Stimulated activated naive B cell treated with anti-CD40 and anti-IgM and Interleukin-4, amounts not matched to agents 10 μg/mL and 1 μg/mL and 100 μg/mL, for 72 hours (primary cell): ENCODE measurements around the gene COMMD1.
A peak's percentile ranks its signal among the peaks of the same experiment; 100 is the strongest.
"Not testable (repeated sequence)": the region's sequence is repeated elsewhere in the genome, so short reads cannot be mapped to it uniquely, and the experiment has no call there.

Experiments
- ATAC-seq, 2 donors: fragments of 150-1000 bp; cut with Tn5 transposase; replicated peaks; 2 replicates each; pipeline ENCODE4 v1.10.0; 2021; ENCODE audit warnings: moderate library complexity in 1 of 2
- DNase-seq: peaks from one replicate; pipeline ENCODE4 v3.0.0; 2021
- H3K27ac Mint-ChIP-seq: one replicate; pipeline ENCODE4 v1.8.0; 2022; ENCODE audit warnings: mild to moderate bottlenecking, mixed read lengths
- H3K27me3 Mint-ChIP-seq, 2 donors: one replicate each; pipeline ENCODE4 v1.8.0; 2022; ENCODE audit warnings: mixed read lengths in 2 of 2
- H3K36me3 Mint-ChIP-seq, 2 donors: one replicate each; pipeline ENCODE4 v1.8.0; 2022; ENCODE audit warnings: mixed read lengths in 2 of 2, mild to moderate bottlenecking in 1 of 2
- H3K4me1 Mint-ChIP-seq, 2 donors: one replicate each; pipeline ENCODE4 v1.8.0; 2022; ENCODE audit warnings: mixed read lengths in 2 of 2, mild to moderate bottlenecking in 1 of 2
- H3K4me3 Mint-ChIP-seq, 2 donors: one replicate each; pipeline ENCODE4 v1.8.0; 2022; ENCODE audit warnings: mild to moderate bottlenecking in 2 of 2, mixed read lengths in 2 of 2, moderate library complexity in 1 of 2
- H3K9me3 Mint-ChIP-seq, 2 donors: one replicate each; pipeline ENCODE4 v1.8.0; 2022; ENCODE audit warnings: mixed read lengths in 2 of 2, mild to moderate bottlenecking in 1 of 2

Gene COMMD1

DNA sequence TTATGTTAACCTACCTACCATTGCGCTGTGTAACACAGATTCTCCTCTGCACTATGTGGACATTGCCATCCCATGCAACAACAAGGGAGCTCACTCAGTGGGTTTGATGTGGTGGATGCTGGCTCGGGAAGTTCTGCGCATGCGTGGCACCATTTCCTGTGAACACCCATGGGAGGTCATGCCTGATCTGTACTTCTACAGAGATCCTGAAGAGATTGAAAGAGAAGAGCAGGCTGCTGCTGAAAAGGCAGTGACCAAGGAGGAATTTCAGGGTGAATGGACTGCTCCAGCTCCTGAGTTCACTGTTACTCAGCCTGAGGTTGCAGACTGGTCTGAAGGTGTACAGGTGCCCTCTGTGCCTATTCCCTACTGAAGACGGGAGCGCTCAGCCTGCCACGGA, 241.3 kb downstream of the COMMD1 start:
- DNase-seq, result peak; percentile 36
- H3K36me3 Mint-ChIP-seq, result peaks cover 13 to 20% of the 10 kb centered on the region in 2 donors

DNA sequence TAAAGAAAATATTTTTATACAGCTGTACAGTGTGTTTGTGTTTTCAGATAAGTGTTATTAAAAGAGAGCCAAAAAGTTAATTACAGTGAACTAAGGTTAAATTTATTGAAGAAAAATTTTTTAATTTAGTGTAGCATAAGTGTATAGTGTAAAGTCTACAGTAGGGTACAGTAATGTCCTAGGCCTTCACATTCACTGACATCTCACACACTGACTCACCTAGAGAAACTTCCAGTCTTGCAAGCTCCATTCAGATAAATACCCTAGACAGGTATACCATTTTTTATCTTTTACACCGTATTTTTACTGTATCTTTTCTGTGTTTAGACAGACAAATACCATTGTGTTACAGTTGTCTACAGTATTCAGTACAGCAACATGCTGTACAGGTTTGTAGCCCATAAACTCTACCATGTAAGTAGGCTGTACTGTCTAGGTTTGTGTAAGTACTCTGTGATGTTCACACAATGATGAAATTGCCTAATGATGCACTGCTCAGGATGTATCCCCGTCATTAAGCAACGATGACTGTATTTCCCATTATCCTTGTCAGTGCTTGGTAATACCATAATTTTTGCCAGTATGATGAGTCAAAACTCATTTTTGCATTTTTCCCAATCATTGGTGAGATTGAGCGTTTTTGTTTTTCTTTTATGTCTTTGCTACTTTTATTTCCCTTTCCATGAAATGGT, 242.3 kb downstream of the COMMD1 start:
- Mint-ChIP-seq H3K9me3 (peaks cover 0 to 1% of the 10 kb centered on the region in 2 donors), H3K27ac (no peak overlapping the region), H3K27me3 (no peaks in the 10 kb centered on the region), H3K4me1 (peaks cover 20 to 30% of the 10 kb centered on the region in 2 donors), H3K36me3 (peaks cover 11 to 16% of the 10 kb centered on the region in 2 donors), H3K4me3 (peak overlapping the region in 1 of 2 donors; percentile 40)
- no peak for DNase-seq
- ATAC-seq, result no peak

More for the DNA sequence above, 241.3 kb downstream of the COMMD1 start:
- ATAC-seq, H3K9me3 Mint-ChIP-seq, H3K27ac Mint-ChIP-seq, H3K27me3 Mint-ChIP-seq: not testable (repeated sequence)
- Mint-ChIP-seq H3K4me1 (peaks cover 23 to 36% of the 10 kb centered on the region in 2 donors), H3K4me3 (peak overlapping the region in 1 of 2 donors; percentile 52)

DNA sequence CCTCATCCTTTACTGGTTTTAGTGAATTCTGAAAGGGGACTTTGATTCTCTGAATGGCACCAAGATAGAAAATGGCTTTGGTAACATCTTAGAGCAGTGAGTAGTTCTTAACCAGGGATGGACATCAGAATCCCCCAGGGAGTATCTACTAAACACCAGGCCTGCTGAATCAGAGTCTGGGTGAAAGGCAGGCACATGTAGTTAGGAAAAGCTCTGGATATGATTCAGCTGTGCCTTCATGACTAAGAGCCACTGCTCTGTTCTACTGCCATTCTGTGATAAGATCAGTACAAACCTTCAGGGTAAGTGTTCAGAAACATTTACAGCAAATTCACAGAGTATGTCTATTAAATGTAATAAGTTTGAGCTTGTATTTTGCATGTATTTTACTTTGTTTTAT, 244.2 kb downstream of the COMMD1 start:
- DNase-seq (no peak), ATAC-seq (peak in 1 of 2 donors; percentile 39)
- Mint-ChIP-seq H3K27ac (no peak overlapping the region), H3K4me3 (no peak overlapping the region), H3K36me3 (peaks cover 11 to 16% of the 10 kb centered on the region in 2 donors), H3K4me1 (peaks cover 20 to 28% of the 10 kb centered on the region in 2 donors), H3K9me3 (peaks cover 0 to 1% of the 10 kb centered on the region in 2 donors), H3K27me3 (no peaks in the 10 kb centered on the region)

DNA sequence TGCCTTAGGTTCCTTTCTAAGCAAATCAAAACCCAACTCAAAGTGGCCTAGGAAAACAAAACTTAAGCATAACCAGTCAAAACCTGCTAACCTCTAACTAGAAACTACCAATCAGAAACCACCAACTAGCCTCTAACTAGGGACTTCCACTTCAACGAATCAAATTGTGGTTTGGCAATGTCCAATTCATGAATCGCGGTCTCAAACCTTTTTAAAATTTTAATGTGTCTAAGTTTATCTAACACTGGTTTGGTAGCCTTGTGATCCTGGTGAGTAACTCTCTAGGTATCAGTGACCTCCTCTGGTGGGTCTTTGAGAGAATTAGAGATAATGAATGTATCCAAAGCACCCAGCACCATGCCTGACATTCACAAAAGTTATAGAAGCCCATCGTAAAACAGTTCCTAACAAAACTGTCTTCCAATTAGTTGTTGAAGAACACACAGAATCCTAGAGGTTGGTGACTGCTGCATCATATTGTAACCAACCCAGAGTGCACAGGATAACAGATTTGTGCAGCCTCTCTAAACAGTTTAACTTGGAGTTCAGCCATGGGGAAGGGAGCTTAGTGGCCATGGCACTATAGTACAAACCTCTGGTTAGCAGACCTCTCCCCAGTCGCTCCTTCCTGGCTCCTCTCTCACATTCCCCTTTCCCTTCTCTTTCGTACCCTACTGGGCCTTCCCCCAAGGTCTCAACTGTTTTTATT, 245.3 kb downstream of the COMMD1 start:
- peaks cover 12 to 18% of the 10 kb centered on the region in 2 donors for H3K4me1 Mint-ChIP-seq
- peak overlapping the region; percentile 15 for H3K27ac Mint-ChIP-seq
- peaks cover 8 to 14% of the 10 kb centered on the region in 2 donors for H3K36me3 Mint-ChIP-seq
- no peaks in the 10 kb centered on the region for H3K27me3 Mint-ChIP-seq
- H3K4me3 Mint-ChIP-seq, result no peak overlapping the region
- ATAC-seq, result no peak
- no peak for DNase-seq
- peaks cover 0 to 6% of the 10 kb centered on the region in 2 donors for H3K9me3 Mint-ChIP-seq

DNA sequence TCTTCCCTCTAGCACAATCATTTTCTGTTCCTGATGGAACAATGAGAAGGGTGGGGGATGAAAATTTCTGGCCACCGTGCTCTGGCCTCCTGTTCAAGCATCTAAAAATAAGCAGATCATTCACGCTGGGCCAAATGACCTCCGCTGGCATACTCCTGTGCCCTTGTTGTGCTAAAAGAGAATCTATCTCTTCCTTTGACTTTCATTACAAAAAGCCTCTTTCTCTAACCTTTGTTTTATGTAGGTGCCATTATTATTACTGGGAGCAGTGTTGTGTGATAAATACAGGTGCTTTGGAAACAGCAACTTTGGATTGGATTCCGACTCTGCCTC, 245.8 kb downstream of the COMMD1 start:
- no peak overlapping the region for H3K4me3 Mint-ChIP-seq
- DNase-seq, result no peak

DNA sequence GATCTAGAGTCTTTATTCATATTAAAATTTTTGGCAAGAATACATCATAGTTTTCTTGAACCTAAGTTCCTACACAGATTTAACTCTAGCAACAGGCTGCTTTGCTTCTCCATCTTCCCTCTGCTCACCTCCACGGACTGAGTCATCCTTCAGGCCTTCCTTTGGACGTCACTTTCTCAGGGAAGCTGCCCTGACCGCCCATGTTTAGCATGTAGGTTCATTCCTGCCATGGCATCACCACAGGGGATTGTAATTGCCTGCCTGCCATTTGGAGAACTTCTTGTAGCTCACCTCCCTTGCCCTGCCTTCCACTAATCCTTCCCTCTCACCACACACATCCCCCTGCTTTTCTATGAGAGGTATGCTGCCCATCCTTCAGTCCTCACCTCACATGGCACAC, 246.5 kb downstream of the COMMD1 start:
- peaks cover 8 to 11% of the 10 kb centered on the region in 2 donors for H3K4me1 Mint-ChIP-seq
- H3K4me3 Mint-ChIP-seq, result no peak overlapping the region
- ATAC-seq (no peak), DNase-seq (no peak)
- peaks cover 10 to 11% of the 10 kb centered on the region in 2 donors for H3K36me3 Mint-ChIP-seq
- peaks cover 0 to 5% of the 10 kb centered on the region in 2 donors for H3K9me3 Mint-ChIP-seq
- H3K27ac Mint-ChIP-seq, result no peak overlapping the region
- H3K27me3 Mint-ChIP-seq, result no peaks in the 10 kb centered on the region

More for the DNA sequence above, 245.8 kb downstream of the COMMD1 start:
- no peak for ATAC-seq
- H3K27me3 Mint-ChIP-seq, result no peaks in the 10 kb centered on the region
- H3K9me3 Mint-ChIP-seq, result peaks cover 0 to 6% of the 10 kb centered on the region in 2 donors
- H3K4me1 Mint-ChIP-seq, result peaks cover 12 to 17% of the 10 kb centered on the region in 2 donors
- peak overlapping the region; percentile 15 for H3K27ac Mint-ChIP-seq
- H3K36me3 Mint-ChIP-seq, result peaks cover 10 to 14% of the 10 kb centered on the region in 2 donors

DNA sequence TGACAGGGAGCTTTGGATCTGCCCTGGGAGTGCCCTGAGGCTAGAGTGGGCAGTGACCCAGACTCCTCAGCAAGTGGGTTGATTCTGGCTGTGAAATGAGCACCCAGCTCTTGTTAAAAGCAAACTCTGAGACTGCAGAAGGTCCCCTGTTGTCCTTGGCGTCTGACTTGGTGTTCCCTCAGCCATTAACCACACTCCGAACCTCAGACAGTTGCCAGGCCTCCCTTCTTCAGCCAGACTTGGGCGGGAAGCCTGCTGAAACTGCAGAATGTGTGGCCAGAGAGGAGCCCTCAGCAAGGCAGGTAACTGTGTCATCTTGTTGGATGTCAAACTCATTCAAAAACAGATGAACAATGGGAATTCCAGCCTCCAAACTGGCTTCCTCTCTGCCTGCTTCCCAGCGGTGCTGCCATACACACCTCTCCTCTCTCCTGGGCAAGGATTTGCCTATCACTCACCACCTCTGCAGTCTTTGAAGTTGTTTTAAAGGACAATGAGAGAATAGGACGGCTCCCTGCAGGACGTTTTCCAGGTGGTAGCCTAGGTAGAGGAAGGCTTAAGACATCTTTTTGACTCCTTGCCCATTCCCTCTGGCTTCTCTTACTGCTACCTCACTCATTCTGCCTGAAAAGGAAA, 251.5 kb downstream of the COMMD1 start:
- Mint-ChIP-seq H3K9me3 (peaks cover 0 to 5% of the 10 kb centered on the region in 2 donors), H3K27me3 (no peaks in the 10 kb centered on the region), H3K36me3 (peaks cover 8 to 10% of the 10 kb centered on the region in 2 donors), H3K4me3 (no peak overlapping the region), H3K4me1 (peaks cover 7 to 10% of the 10 kb centered on the region in 2 donors), H3K27ac (no peak overlapping the region)
- DNase-seq, result no peak
- no peak for ATAC-seq

DNA sequence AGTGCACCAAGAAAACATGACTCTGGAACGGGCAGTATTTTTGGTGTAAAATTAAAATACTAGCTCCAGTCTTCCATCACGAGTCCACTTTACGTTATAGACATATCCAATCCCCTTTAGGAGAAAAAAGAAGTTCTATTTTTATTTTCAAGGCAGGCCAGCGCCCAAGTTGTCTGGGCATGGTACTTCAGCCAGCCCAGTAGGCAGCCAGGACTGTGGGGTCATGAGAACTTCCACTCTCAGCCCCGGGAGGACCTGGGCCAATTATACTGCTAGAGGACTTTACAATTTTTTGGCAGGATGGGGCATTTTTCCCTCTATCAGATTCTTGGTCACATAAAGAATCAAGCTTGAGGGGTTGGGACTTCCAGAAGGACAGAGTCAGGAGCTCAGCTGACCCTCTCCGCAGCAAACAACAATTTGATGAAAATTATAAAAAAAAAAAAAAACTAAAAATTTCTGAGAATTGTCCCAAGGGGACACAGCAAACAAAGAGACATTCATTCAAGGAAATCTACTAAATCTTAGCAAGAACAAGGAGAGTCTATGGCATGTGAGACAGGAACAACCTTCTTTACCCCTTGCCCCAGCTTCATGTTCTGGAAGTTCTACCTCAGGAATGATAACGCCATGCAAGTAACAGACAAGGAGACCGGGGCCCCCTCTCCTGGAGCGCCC, 253.1 kb downstream of the COMMD1 start:
- peaks cover 7 to 15% of the 10 kb centered on the region in 2 donors for H3K4me1 Mint-ChIP-seq
- peaks cover 8 to 10% of the 10 kb centered on the region in 2 donors for H3K36me3 Mint-ChIP-seq
- H3K4me3 Mint-ChIP-seq, result no peak overlapping the region
- H3K27me3 Mint-ChIP-seq, result no peaks in the 10 kb centered on the region
- peaks cover 0 to 5% of the 10 kb centered on the region in 2 donors for H3K9me3 Mint-ChIP-seq
- H3K27ac Mint-ChIP-seq, result no peak overlapping the region
- DNase-seq (no peak), ATAC-seq (no peak)

DNA sequence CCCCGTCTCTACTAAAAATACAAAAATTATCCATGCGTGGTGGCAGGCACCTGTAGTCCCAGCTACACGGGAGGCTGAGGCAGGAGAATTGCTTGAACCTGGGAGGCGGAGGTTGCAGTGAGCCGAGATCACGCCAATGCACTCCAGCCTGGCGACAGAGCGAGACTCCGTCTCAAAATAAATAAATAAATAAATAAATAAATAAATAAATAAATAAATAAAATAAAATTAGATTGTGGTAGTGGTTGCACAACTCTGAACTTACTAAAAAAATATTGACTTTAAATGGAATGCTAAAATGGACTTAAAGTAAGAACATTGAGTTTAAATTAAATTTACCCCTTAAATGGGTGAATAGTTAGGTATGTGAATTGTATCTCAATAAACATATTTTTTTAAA, 255.2 kb downstream of the COMMD1 start:
- H3K4me3 Mint-ChIP-seq, H3K36me3 Mint-ChIP-seq, H3K9me3 Mint-ChIP-seq, DNase-seq, H3K27me3 Mint-ChIP-seq, H3K27ac Mint-ChIP-seq, ATAC-seq: not testable (repeated sequence)
- H3K4me1 Mint-ChIP-seq, result peaks cover 7 to 15% of the 10 kb centered on the region in 2 donors

DNA sequence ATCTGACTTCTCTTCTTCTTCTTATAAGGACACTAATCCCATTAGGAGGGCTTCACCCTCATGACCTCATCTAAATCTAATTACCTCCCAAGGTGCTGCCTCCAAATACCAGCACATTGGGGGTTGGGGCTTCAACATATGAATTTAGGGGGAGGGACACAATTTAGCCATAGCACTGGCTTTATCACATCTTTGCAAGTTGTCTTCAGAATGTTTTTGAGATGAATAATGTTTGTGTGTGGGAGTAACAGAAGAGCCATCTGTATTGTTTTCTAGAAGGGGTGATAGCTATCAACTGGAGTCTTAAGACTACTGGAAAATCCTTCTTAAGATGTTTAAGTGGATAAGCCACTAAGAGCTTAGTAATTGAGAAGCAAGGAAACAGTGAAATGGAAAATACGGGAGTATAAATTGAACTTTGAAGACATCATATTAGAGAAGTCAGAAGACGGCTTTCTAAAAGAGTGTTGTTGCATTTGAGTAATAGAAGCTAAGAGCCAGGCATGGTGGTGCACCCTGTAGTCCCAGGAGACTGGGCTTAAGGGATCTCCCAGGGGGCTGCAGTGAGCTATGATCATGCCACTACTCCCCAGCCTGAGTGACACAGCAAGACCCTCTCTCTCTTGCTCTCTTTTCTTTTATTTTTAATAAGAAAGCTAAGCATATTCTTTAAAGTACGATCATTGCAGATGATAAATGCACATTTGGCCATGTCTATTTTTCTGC, 257.8 kb downstream of the COMMD1 start:
- Mint-ChIP-seq H3K4me3 (no peak overlapping the region), H3K9me3 (no peaks in the 10 kb centered on the region), H3K36me3 (peaks cover 0 to 2% of the 10 kb centered on the region in 2 donors), H3K27me3 (no peaks in the 10 kb centered on the region), H3K27ac (no peak overlapping the region), H3K4me1 (peaks cover 5 to 15% of the 10 kb centered on the region in 2 donors)
- ATAC-seq (no peak), DNase-seq (no peak)

DNA sequence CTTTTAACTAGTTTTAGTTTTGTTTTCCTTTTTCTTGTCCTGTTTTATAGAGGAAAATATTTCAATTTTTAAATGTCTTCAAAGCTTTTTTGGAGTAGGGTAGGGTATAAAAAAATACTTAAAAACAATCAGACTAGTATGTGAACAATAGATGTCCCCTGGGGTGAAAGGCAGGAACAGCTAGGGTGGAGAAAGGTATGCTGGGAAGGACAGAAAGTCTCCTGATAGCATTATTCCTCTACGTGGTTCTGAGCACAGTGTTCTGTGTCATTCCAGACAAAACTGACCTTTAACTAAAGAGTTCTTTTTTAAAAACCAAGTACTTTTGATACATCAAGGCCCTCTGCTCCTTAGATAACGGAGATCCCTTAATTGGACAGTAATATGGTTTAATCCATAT, 258.4 kb downstream of the COMMD1 start:
- Mint-ChIP-seq H3K27ac (no peak overlapping the region), H3K27me3 (no peaks in the 10 kb centered on the region), H3K4me3 (no peak overlapping the region), H3K36me3 (peaks cover 0 to 2% of the 10 kb centered on the region in 2 donors), H3K4me1 (peaks cover 5 to 15% of the 10 kb centered on the region in 2 donors), H3K9me3 (no peaks in the 10 kb centered on the region)
- no peak for ATAC-seq
- DNase-seq, result no peak

DNA sequence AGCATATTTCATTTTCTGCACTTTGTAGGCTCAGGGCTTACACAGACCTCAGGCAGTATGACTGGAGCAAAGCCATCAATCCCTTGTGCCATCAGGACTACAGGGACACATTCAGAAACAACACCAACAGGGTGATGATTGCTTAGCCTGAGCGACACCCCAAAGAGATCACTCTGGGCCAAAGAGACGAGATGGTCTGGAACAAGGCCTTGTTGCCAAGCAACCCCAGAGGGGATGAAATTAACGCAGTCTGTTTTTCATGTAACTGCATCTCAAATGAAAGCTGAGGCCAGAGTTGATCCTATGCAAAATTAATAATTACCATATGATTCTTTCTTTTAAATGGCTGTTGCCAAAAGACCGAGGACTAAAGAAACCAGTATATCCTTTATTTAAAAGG, 270.3 kb downstream of the COMMD1 start:
- no peaks in the 10 kb centered on the region for H3K27me3 Mint-ChIP-seq
- H3K4me1 Mint-ChIP-seq, result peaks cover 3 to 7% of the 10 kb centered on the region in 2 donors
- H3K4me3 Mint-ChIP-seq, result no peak overlapping the region
- H3K27ac Mint-ChIP-seq, result no peak overlapping the region
- no peaks in the 10 kb centered on the region for H3K36me3 Mint-ChIP-seq
- ATAC-seq (no peak), DNase-seq (no peak)
- no peaks in the 10 kb centered on the region for H3K9me3 Mint-ChIP-seq

DNA sequence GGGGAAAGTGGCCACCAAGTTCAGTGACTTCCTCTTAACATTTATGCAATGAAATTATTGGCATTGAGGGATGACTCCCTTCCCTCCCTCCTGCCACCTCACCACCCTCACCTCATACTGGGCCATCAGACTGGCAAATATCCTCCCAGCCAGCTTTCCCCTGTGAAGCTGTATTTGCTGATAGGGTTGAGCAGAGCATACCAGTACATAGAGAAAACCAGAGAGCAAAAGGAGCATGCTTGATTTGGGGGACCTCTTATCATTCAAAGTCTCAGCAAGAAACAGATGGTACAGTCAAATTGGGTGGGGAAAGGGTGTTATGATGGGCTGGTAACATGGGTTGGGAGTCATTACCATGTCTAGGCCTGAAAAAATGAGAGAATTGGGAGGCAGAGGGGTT, 271.3 kb downstream of the COMMD1 start:
- no peak overlapping the region for H3K27ac Mint-ChIP-seq
- DNase-seq, result no peak
- H3K4me1 Mint-ChIP-seq, result peaks cover 5 to 18% of the 10 kb centered on the region in 2 donors
- no peak overlapping the region for H3K4me3 Mint-ChIP-seq
- no peaks in the 10 kb centered on the region for H3K36me3 Mint-ChIP-seq
- H3K9me3 Mint-ChIP-seq, result no peaks in the 10 kb centered on the region
- ATAC-seq, result no peak
- H3K27me3 Mint-ChIP-seq, result no peaks in the 10 kb centered on the region
